IMR-90 (cell line): Measurements from ENCODE around the gene DUSP14. TPM values are rescaled to one million over a fixed set of nuclear protein-coding genes. Genes with fewer than 3 reads are reported as not detected.

Source experiments
- ATAC-seq: fragments of 200-7000 bp; cut with Tn5 transposase; 2 replicates; pipeline ENCODE4 v1.9.1; 2020; ENCODE audit warnings: low read depth, mild to moderate bottlenecking, moderate library complexity
- BruUV-seq: library from RNA; stranded (reverse); fragments of 400-500 nt; replicated peaks from 2 replicates; lab custom pipeline; 2021; lab: Mats Ljungman, UMichigan
- CTCF ChIA-PET: fragments of 300-600 bp; formaldehyde crosslinking; extraction: SDS; loops from one replicate; lab custom pipeline; 2021; ENCODE audit warnings: antibody characterized with exemption; lab: Yijun Ruan, JAX
- POLR2A ChIA-PET: fragments of 300-600 bp; sonication (Branson Sonifier 250); formaldehyde crosslinking; loops from one replicate; lab custom pipeline; 2022; ENCODE audit warnings: antibody characterized with exemption; ENCODE audit not compliant: unreplicated experiment; lab: Charles Lee
- DNase-seq: peaks from one replicate; pipeline ENCODE4 v3.0.0; 2013
- H2AFZ ChIP-seq: replicated peaks from 2 replicates; pipeline ENCODE3; 2013; ENCODE audit warnings: low read length, mild to moderate bottlenecking; ENCODE audit not compliant: poor library complexity
- H2AK5ac ChIP-seq: 2 replicates; pipeline ENCODE4 v1.6.1; 2013; ENCODE audit warnings: low read depth, low read length, inconsistent platforms
- H2AK9ac ChIP-seq: replicated peaks from 2 replicates; pipeline ENCODE3; 2013; ENCODE audit warnings: mild to moderate bottlenecking, low read depth, low read length, moderate library complexity; ENCODE audit not compliant: poor library complexity
- H2BK120ac ChIP-seq: 2 replicates; pipeline ENCODE4 v1.6.1; 2013; ENCODE audit warnings: low read depth, low read length, inconsistent platforms
- H2BK15ac ChIP-seq: 3 replicates; pipeline ENCODE4 v1.6.1; 2013; ENCODE audit warnings: low read depth, low read length, inconsistent platforms
- H2BK20ac ChIP-seq: 2 replicates; pipeline ENCODE4 v1.6.1; 2013; ENCODE audit warnings: low read depth, mild to moderate bottlenecking, inconsistent platforms, low read length, moderate library complexity
- H2BK5ac ChIP-seq: 2 replicates; pipeline ENCODE4 v1.6.1; 2013; ENCODE audit warnings: mild to moderate bottlenecking, low read depth, low read length, inconsistent platforms; ENCODE audit not compliant: poor library complexity, severe bottlenecking
- H3K14ac ChIP-seq: replicated peaks from 2 replicates; pipeline ENCODE4 v1.6.1; 2013; ENCODE audit warnings: low read depth, low read length, inconsistent platforms
- H3K18ac ChIP-seq: 2 replicates; pipeline ENCODE4 v1.6.1; 2013; ENCODE audit warnings: low read depth, low read length, control low read depth
- H3K23ac ChIP-seq: 2 replicates; pipeline ENCODE4 v1.6.1; 2013; ENCODE audit warnings: low read depth, low read length, inconsistent platforms
- H3K27ac ChIP-seq: 2 replicates; pipeline ENCODE4 v1.5.1; 2013; ENCODE audit warnings: mild to moderate bottlenecking, control low read depth, low read length; ENCODE audit not compliant: insufficient read depth
- H3K27me3 ChIP-seq: 2 replicates; pipeline ENCODE4 v1.6.1; 2013; ENCODE audit warnings: low read length; ENCODE audit not compliant: control insufficient read depth, insufficient read depth
- H3K36me3 ChIP-seq: 2 replicates; pipeline ENCODE4 v1.6.1; 2013; ENCODE audit warnings: low read length, mixed read lengths; ENCODE audit not compliant: control insufficient read depth, insufficient read depth
- H3K4ac ChIP-seq: 2 replicates; pipeline ENCODE4 v1.6.1; 2013; ENCODE audit warnings: low read depth, low read length, inconsistent platforms
- H3K4me1 ChIP-seq: 2 replicates; pipeline ENCODE4 v1.6.1; 2013; ENCODE audit warnings: low read length, mixed read lengths; ENCODE audit not compliant: control insufficient read depth, insufficient read depth
- H3K4me2 ChIP-seq: 2 replicates; pipeline ENCODE4 v1.6.1; 2013; ENCODE audit warnings: low read depth, mild to moderate bottlenecking, control low read depth, low read length, moderate library complexity
- H3K4me3 ChIP-seq: 2 replicates; pipeline ENCODE4 v1.5.1; 2013; ENCODE audit warnings: low read depth, mild to moderate bottlenecking, control low read depth, low read length, moderate library complexity; ENCODE audit not compliant: insufficient read depth
- H3K56ac ChIP-seq: 2 replicates; pipeline ENCODE4 v1.6.1; 2013; ENCODE audit warnings: low read length, inconsistent platforms; ENCODE audit not compliant: insufficient read depth; ENCODE audit errors: extremely low read depth
- H3K79me1 ChIP-seq, 2 experiments: 2 replicates each; pipeline ENCODE4 v1.6.1; 2013; ENCODE audit warnings: low read length in 2 of 2, inconsistent platforms in 1 of 2, low read depth in 1 of 2
- H3K9ac ChIP-seq: 2 replicates; pipeline ENCODE4 v1.6.1; 2013; ENCODE audit warnings: low read depth, low read length, control low read depth
- H3K9me1 ChIP-seq: 2 replicates; pipeline ENCODE4 v1.6.1; 2013; ENCODE audit warnings: low read length, inconsistent platforms; ENCODE audit not compliant: insufficient read depth
- H3K9me3 ChIP-seq: 2 replicates; pipeline ENCODE4 v1.6.1; 2013; ENCODE audit warnings: low read length; ENCODE audit not compliant: control insufficient read depth, insufficient read depth
- H4K20me1 ChIP-seq: 2 replicates; pipeline ENCODE4 v1.6.1; 2013; ENCODE audit warnings: low read length, inconsistent platforms; ENCODE audit not compliant: insufficient read depth
- H4K5ac ChIP-seq: 2 replicates; pipeline ENCODE4 v1.6.1; 2013; ENCODE audit warnings: mild to moderate bottlenecking, low read depth, low read length, control low read depth
- H4K8ac ChIP-seq, 2 experiments: 2 replicates each; pipeline ENCODE4 v1.6.1; 2013; ENCODE audit warnings: low read depth in 2 of 2, low read length in 2 of 2, control low read depth in 1 of 2, inconsistent platforms in 1 of 2
- H4K91ac ChIP-seq: 2 replicates; pipeline ENCODE4 v1.6.1; 2013; ENCODE audit warnings: low read depth, low read length, inconsistent platforms; ENCODE audit not compliant: insufficient read depth
- BHLHE40 ChIP-seq: fragments of 150-350 bp; IDR thresholded peaks from 2 replicates; pipeline ENCODE4 v1.6.1; 2016; ENCODE audit warnings: mild to moderate bottlenecking, low read depth, low read length
- CEBPB ChIP-seq: IDR thresholded peaks from 2 replicates; pipeline ENCODE4 v1.6.1; 2012; ENCODE audit warnings: low read depth, low read length, improper control_type of control experiment
- CHD1 ChIP-seq: IDR thresholded peaks from 2 replicates; pipeline ENCODE4 v1.6.1; 2012; ENCODE audit warnings: low read depth, low read length, improper control_type of control experiment
- FOS ChIP-seq: fragments of 150-350 bp; IDR thresholded peaks from 2 replicates; pipeline ENCODE4 v1.6.1; 2016; ENCODE audit warnings: low read depth, low read length
- MAFK ChIP-seq: IDR thresholded peaks from 2 replicates; pipeline ENCODE4 v1.6.1; 2012; ENCODE audit warnings: low read depth, low read length, improper control_type of control experiment
- MAZ ChIP-seq: IDR thresholded peaks from 2 replicates; pipeline ENCODE4 v1.6.1; 2012; ENCODE audit warnings: low read depth, mild to moderate bottlenecking, low read length, improper control_type of control experiment, moderate library complexity, borderline replicate concordance
- MXI1 ChIP-seq: IDR thresholded peaks from 2 replicates; pipeline ENCODE4 v1.6.1; 2012; ENCODE audit warnings: low read depth, mild to moderate bottlenecking, low read length, moderate library complexity, borderline replicate concordance
- NFE2L2 ChIP-seq: fragments of 150-350 bp; IDR thresholded peaks from 2 replicates; pipeline ENCODE4 v1.6.1; 2016; ENCODE audit warnings: low read depth, mild to moderate bottlenecking, low read length
- POLR2A ChIP-seq: IDR thresholded peaks from 2 replicates; pipeline ENCODE4 v1.6.1; 2012; ENCODE audit warnings: mild to moderate bottlenecking, low read depth, low read length
- RAD21 ChIP-seq: IDR thresholded peaks from 2 replicates; pipeline ENCODE4 v1.6.1; 2012; ENCODE audit warnings: low read length, improper control_type of control experiment
- RCOR1 ChIP-seq: IDR thresholded peaks from 2 replicates; pipeline ENCODE4 v1.6.1; 2012; ENCODE audit warnings: mild to moderate bottlenecking, low read length, improper control_type of control experiment; ENCODE audit not compliant: insufficient replicate concordance
- RFX5 ChIP-seq: IDR thresholded peaks from 2 replicates; pipeline ENCODE4 v1.8.0; 2012; ENCODE audit warnings: low read depth, mild to moderate bottlenecking, low read length, moderate library complexity
- SMC3 ChIP-seq: fragments of 150-350 bp; IDR thresholded peaks from 2 replicates; pipeline ENCODE4 v1.6.1; 2016; ENCODE audit warnings: low read depth, mild to moderate bottlenecking, antibody characterized with exemption, low read length, moderate library complexity
- USF2 ChIP-seq: fragments of 150-350 bp; IDR thresholded peaks from 2 replicates; pipeline ENCODE4 v1.6.1; 2017; ENCODE audit warnings: mild to moderate bottlenecking, antibody characterized with exemption, low read length, low read depth
- WGBS, 2 experiments: methylation state at CpG; one replicate each; pipeline versions ENCODE4 v1.1.5 to v1.1.7; 2013; ENCODE audit warnings: missing lambda C conversion rate in 2 of 2; ENCODE audit not compliant: insufficient read length in 1 of 2; ENCODE audit errors: extremely low coverage in 2 of 2; 5-methylcytosine and 5-hydroxymethylcytosine counted together
- dilution Hi-C: fragments of 300-500 bp; cut with HindIII; formaldehyde crosslinking; loops from one replicate; pipeline ENCODE4 v1.14.3; 2018; ENCODE audit warnings: low sequenced_read_pairs; ENCODE audit not compliant: unreplicated experiment
- in situ Hi-C: fragments of 300-500 bp; cut with MboI; formaldehyde crosslinking; loops from 3 replicates; pipeline ENCODE4 v1.14.3; 2019; ENCODE audit warnings: low sequenced_read_pairs, inconsistent platforms, mixed read lengths
- intact Hi-C: fragments of 100-400 bp; cut with micrococcal nuclease; formaldehyde crosslinking; loops from 2 replicates; pipeline ENCODE4 v1.10.0; 2022
- polyA plus RNA-seq, 3 experiments: library from polyadenylated mRNA; depleted of rRNA; stranded (reverse); fragments of >200 nt; gene quantifications; 2 replicates each; pipeline ENCODE4 v1.2.3, GENCODE V29; 2012; ENCODE audit warnings: low replicate concordance in 1 of 3
- total RNA-seq: library from RNA; depleted of rRNA; stranded (reverse); fragments of >200 nt; gene quantifications from 2 replicates; pipeline ENCODE4 v1.2.3, GENCODE V29; 2012
- TF ChIP-seq, protein P1 (sequence below): conservative IDR thresholded peaks from 2 replicates; pipeline ENCODE4 v1.5.1; 2012; ENCODE audit warnings: mild to moderate bottlenecking, low read depth, low read length, improper control_type of control experiment
- TF ChIP-seq, protein P2 (sequence below): fragments of 150-350 bp; IDR thresholded peaks from 2 replicates; pipeline ENCODE4 v1.6.1; 2016; ENCODE audit warnings: low read depth, mild to moderate bottlenecking, low read length, moderate library complexity, borderline replicate concordance

Gene DUSP14
- total and polyA plus RNA-seq, 2 of the 4 experiments (the other 2 are of a cell fraction) = 97.5 to 127 TPM

GRCh38 chr17:37517881-37518280, 28.2 kb downstream of the DUSP14 start:
- in situ Hi-C loops = no loop called here
- CTCF ChIA-PET = interaction anchor here (2.0 kb wide), 1 partner anchor 9 kb away, joined by 5 read pairs; no protein-coding TSS in a partner anchor
- H3K23ac ChIP-seq = no peak overlapping the region
- no peak overlapping the region for H3K56ac ChIP-seq
- intact Hi-C loops = no loop called here
- peaks cover 20% of the 10 kb centered on the region for H3K4me1 ChIP-seq
- no peak overlapping the region for H2BK15ac ChIP-seq
- BruUV-seq = TSS peak; percentile 42
- no peak overlapping the region for H2AK5ac ChIP-seq
- H3K36me3 ChIP-seq = peaks cover 34% of the 10 kb centered on the region
- H4K20me1 ChIP-seq = peaks cover 33% of the 10 kb centered on the region
- TF ChIP-seq MXI1 (no peak), RFX5 (no peak), MAZ (no peak), RAD21 (no peak), NFE2L2 (no peak), POLR2A (no peak), CEBPB (no peak), FOS (no peak), MAFK (no peak), RCOR1 (no peak), BHLHE40 (no peak), SMC3 (no peak), CHD1 (no peak), USF2 (no peak)
- TF ChIP-seq, protein P1, sequence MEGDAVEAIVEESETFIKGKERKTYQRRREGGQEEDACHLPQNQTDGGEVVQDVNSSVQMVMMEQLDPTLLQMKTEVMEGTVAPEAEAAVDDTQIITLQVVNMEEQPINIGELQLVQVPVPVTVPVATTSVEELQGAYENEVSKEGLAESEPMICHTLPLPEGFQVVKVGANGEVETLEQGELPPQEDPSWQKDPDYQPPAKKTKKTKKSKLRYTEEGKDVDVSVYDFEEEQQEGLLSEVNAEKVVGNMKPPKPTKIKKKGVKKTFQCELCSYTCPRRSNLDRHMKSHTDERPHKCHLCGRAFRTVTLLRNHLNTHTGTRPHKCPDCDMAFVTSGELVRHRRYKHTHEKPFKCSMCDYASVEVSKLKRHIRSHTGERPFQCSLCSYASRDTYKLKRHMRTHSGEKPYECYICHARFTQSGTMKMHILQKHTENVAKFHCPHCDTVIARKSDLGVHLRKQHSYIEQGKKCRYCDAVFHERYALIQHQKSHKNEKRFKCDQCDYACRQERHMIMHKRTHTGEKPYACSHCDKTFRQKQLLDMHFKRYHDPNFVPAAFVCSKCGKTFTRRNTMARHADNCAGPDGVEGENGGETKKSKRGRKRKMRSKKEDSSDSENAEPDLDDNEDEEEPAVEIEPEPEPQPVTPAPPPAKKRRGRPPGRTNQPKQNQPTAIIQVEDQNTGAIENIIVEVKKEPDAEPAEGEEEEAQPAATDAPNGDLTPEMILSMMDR = no peak
- TF ChIP-seq, protein P2, sequence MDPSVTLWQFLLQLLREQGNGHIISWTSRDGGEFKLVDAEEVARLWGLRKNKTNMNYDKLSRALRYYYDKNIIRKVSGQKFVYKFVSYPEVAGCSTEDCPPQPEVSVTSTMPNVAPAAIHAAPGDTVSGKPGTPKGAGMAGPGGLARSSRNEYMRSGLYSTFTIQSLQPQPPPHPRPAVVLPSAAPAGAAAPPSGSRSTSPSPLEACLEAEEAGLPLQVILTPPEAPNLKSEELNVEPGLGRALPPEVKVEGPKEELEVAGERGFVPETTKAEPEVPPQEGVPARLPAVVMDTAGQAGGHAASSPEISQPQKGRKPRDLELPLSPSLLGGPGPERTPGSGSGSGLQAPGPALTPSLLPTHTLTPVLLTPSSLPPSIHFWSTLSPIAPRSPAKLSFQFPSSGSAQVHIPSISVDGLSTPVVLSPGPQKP = no peak
- H2AFZ ChIP-seq = no peak overlapping the region
- H3K14ac ChIP-seq = no peak overlapping the region
- ATAC-seq (no peak), DNase-seq (no peak)
- H3K9me3 ChIP-seq = no peaks in the 10 kb centered on the region
- POLR2A ChIA-PET = no interaction called here
- H3K9ac ChIP-seq = no peak overlapping the region
- peaks cover 30% of the 10 kb centered on the region for H3K9me1 ChIP-seq
- no peak overlapping the region for H4K8ac ChIP-seq
- H3K4me2 ChIP-seq = no peak overlapping the region
- H2AK9ac ChIP-seq = no peak overlapping the region
- no peak overlapping the region for H3K4ac ChIP-seq
- H4K5ac ChIP-seq = no peak overlapping the region
- H3K4me3 ChIP-seq = no peak overlapping the region
- H2BK120ac ChIP-seq = no peak overlapping the region
- dilution Hi-C loops = no loop called here
- H3K27me3 ChIP-seq = no peaks in the 10 kb centered on the region
- no peak overlapping the region for H4K91ac ChIP-seq
- no peak overlapping the region for H2BK5ac ChIP-seq
- 80% methylated on average over 1 of the region's 4 CpGs; no CpG with 5 or more reads in 1 of the 2 experiments for WGBS, 2 experiments
- no peak overlapping the region for H3K18ac ChIP-seq
- H3K27ac ChIP-seq = no peak overlapping the region
- no peak overlapping the region for H2BK20ac ChIP-seq
- peaks cover 16 to 75% of the 10 kb centered on the region in 2 experiments for H3K79me1 ChIP-seq
